Esophagus squamous epithelium (tissue), 5 donors: ENCODE data around the gene IL17RA. TPM values are rescaled to one million over a fixed set of nuclear protein-coding genes. Genes with fewer than 3 reads are reported as not detected.

Experiments
- DNase-seq: peaks from one replicate; lab custom pipeline; 2025; lab: John Stamatoyannopoulos, UW
- H3K27ac ChIP-seq, 4 donors: fragments of 200-600 bp; sonication (generic); one replicate each; pipeline ENCODE4 v1.5.1; 2016 to 2019; ENCODE audit warnings: mild to moderate bottlenecking in 1 of 4
- H3K27me3 ChIP-seq, 4 donors: fragments of 200-600 bp; sonication (generic); 1 replicate in 3 of 4; 2 replicates in 1 of 4; pipeline versions ENCODE4 v1.5.1 to v1.6.0; 2017 to 2021; ENCODE audit warnings: antibody characterized with exemption in 1 of 4
- H3K36me3 ChIP-seq, 3 donors: fragments of 200-600 bp; sonication (generic); one replicate each; pipeline ENCODE4 v1.5.1; 2016 to 2019
- H3K4me1 ChIP-seq, 3 donors: fragments of 200-600 bp; sonication (generic); one replicate each; pipeline ENCODE4 v1.5.1; 2017 to 2019
- H3K4me3 ChIP-seq, 4 donors: fragments of 200-600 bp; sonication (generic); 1 replicate in 3 of 4; 2 replicates in 1 of 4; pipeline ENCODE4 v1.5.1; 2016 to 2019; ENCODE audit warnings: mild to moderate bottlenecking in 2 of 4, moderate library complexity in 1 of 4
- H3K9me3 ChIP-seq, 3 donors: fragments of 200-600 bp; sonication (generic); one replicate each; pipeline ENCODE4 v1.5.1; 2016 to 2019
- CTCF ChIP-seq, 6 experiments: fragments of 450-650 bp in 4 of 6; fragments of 200-600 bp in 2 of 6; sonication (generic) in 2 of 6; IDR thresholded peaks; one replicate each; pipeline ENCODE4 v1.5.1; 2016 to 2019; ENCODE audit warnings: antibody characterized with exemption in 6 of 6, mild to moderate bottlenecking in 4 of 6, moderate library complexity in 4 of 6
- POLR2A ChIP-seq, 4 donors: fragments of 450-650 bp; IDR thresholded peaks; one replicate each; pipeline ENCODE4 v1.6.1; 2017; ENCODE audit warnings: antibody characterized with exemption in 4 of 4, mild to moderate bottlenecking in 4 of 4, moderate library complexity in 3 of 4
- WGBS, 2 donors: methylation state at CpG; one replicate each; pipeline ENCODE4 v1.1.5; 2018; 5-methylcytosine and 5-hydroxymethylcytosine counted together
- intact Hi-C: fragments of 100-400 bp; cut with DNase I; formaldehyde crosslinking; loops from one replicate; pipeline ENCODE4 v1.15.0; 2022
- total RNA-seq, 4 donors: library from RNA; depleted of rRNA; stranded (reverse); fragments of >200 nt; gene quantifications; one replicate each; pipeline ENCODE4 v1.1.0, GENCODE V29; 2016
- donor health status: DM: yes; HTN: yes; CAD: no.

Gene IL17RA
- total RNA-seq, 4 donors from 2014 or later: 8.6 to 14.7 (median 9.1) TPM

GRCh38 chr22:17158176-17158567 is 73.4 kb downstream of the IL17RA start:
- intact Hi-C loops: no loop called here
- 37 to 46% methylated on average over 17 of the region's 17 CpGs for WGBS, 2 donors
- no peaks in the 10 kb centered on the region for H3K36me3 ChIP-seq
- H3K4me3 ChIP-seq: peak overlapping the region; percentile 80 to 99 (median 87)
- TF ChIP-seq CTCF (IDR thresholded peaks at IDR 0.05): no peak
- H3K4me1 ChIP-seq: peaks cover 0 to 59% (median 26%) of the 10 kb centered on the region in 3 donors
- H3K27ac ChIP-seq: peak overlapping the region; percentile 89 to 96 (median 95)
- no peak for DNase-seq
- no peaks in the 10 kb centered on the region for H3K9me3 ChIP-seq
- no peaks in the 10 kb centered on the region for H3K27me3 ChIP-seq

- intact Hi-C loops: no loop called here
- Histone ChIP-seq H3K9me3 (no peaks in the 10 kb centered on the region), H3K4me3 (peak within 1 kb of the TSS; percentile 80 to 99 (median 87)), H3K27ac (peak within 1 kb of the TSS; percentile 89 to 96 (median 95)), H3K27me3 (no peaks in the 10 kb centered on the region), H3K4me1 (peaks cover 0 to 53% (median 26%) of the 10 kb centered on the region in 3 donors), H3K36me3 (no peaks in the 10 kb centered on the region)
- WGBS, 2 donors: 0% methylated on average over 3 to 14 of the region's 114 CpGs
- peak; percentile 44 for DNase-seq
- peak in 2 of 4 donors; percentile 38 to 56 for TF ChIP-seq POLR2A (IDR thresholded peaks at IDR 0.05)
- TF ChIP-seq CTCF (IDR thresholded peaks at IDR 0.05): no peak
These were observed 74.0 kb downstream of the IL17RA start, which contains the start of gene HDHD5 for GRCh38 chr22:17158568-17159503. Gene HDHD5, minus strand, starts transcription at chr22:17159277. Its CDS starts 26 bp downstream, at chr22:17159251.

GRCh38 chr22:17159504-17159951 is 74.7 kb downstream of the IL17RA start:
- Histone ChIP-seq H3K4me1 (peaks cover 0 to 52% (median 26%) of the 10 kb centered on the region in 3 donors), H3K4me3 (peak overlapping the region; percentile 80 to 99 (median 87)), H3K27me3 (no peaks in the 10 kb centered on the region), H3K27ac (peak overlapping the region; percentile 89 to 96 (median 95)), H3K36me3 (no peaks in the 10 kb centered on the region), H3K9me3 (no peaks in the 10 kb centered on the region)
- 0 to 22% methylated on average over 6 to 8 of the region's 35 CpGs for WGBS, 2 donors
- intact Hi-C loops: no loop called here
- no peak for TF ChIP-seq POLR2A (IDR thresholded peaks at IDR 0.05)
- peak in 1 of 6 experiments; percentile 11 for TF ChIP-seq CTCF (IDR thresholded peaks at IDR 0.05)
- no peak for DNase-seq

GRCh38 chr22:17161991-17162390 is 77.2 kb downstream of the IL17RA start:
- intact Hi-C loops: loop anchor here (10.0 kb wide), 1 partner anchor 77 kb away; the partner anchor contains the start of gene IL17RA
- H3K36me3 ChIP-seq: no peaks in the 10 kb centered on the region
- DNase-seq: no peak
- H3K4me1 ChIP-seq: peaks cover 0 to 28% (median 19%) of the 10 kb centered on the region in 3 donors
- H3K4me3 ChIP-seq: no peak overlapping the region
- TF ChIP-seq CTCF (IDR thresholded peaks at IDR 0.05) (no peak), POLR2A (IDR thresholded peaks at IDR 0.05) (no peak)
- no peaks in the 10 kb centered on the region for H3K27me3 ChIP-seq
- 80 to 97% methylated on average over 2 to 3 of the region's 3 CpGs for WGBS, 2 donors
- H3K27ac ChIP-seq: no peak overlapping the region
- no peaks in the 10 kb centered on the region for H3K9me3 ChIP-seq

- no peak overlapping the region for H3K27ac ChIP-seq
- intact Hi-C loops: loop anchor here (10.0 kb wide), 1 partner anchor 78 kb away; the partner anchor contains the start of gene IL17RA
- 59 to 74% methylated on average over 8 of the region's 8 CpGs for WGBS, 2 donors
These were observed 77.9 kb downstream of the IL17RA start for GRCh38 chr22:17162731-17163130.

More at GRCh38 chr22:17162731-17163130, 77.9 kb downstream of the IL17RA start:
- Histone ChIP-seq H3K4me3 (no peak overlapping the region), H3K36me3 (no peaks in the 10 kb centered on the region), H3K9me3 (no peaks in the 10 kb centered on the region), H3K27me3 (no peaks in the 10 kb centered on the region), H3K4me1 (peaks cover 0 to 27% (median 12%) of the 10 kb centered on the region in 3 donors)
- no peak for DNase-seq
- TF ChIP-seq POLR2A (IDR thresholded peaks at IDR 0.05): no peak
- no peak for TF ChIP-seq CTCF (IDR thresholded peaks at IDR 0.05)
